HG03196 (cell line): Measurements from ENCODE around the gene INPP5D.
"Not testable (repeated sequence)": the region's sequence is repeated elsewhere in the genome, so short reads cannot be mapped to it uniquely, and the experiment has no call there.

Source experiments
- ATAC-seq: cut with Tn5 transposase; IDR thresholded peaks from one replicate; pipeline ENCODE4 v1.9.1; 2021; ENCODE audit not compliant: unreplicated experiment

Gene INPP5D

GRCh38 chr2:233052517-233052916, 7.6 kb upstream of the INPP5D start:
- ATAC-seq, result not testable (repeated sequence)

- no peak for ATAC-seq
These were observed 6.0 kb upstream of the INPP5D start for GRCh38 chr2:233053928-233054784.

DNA sequence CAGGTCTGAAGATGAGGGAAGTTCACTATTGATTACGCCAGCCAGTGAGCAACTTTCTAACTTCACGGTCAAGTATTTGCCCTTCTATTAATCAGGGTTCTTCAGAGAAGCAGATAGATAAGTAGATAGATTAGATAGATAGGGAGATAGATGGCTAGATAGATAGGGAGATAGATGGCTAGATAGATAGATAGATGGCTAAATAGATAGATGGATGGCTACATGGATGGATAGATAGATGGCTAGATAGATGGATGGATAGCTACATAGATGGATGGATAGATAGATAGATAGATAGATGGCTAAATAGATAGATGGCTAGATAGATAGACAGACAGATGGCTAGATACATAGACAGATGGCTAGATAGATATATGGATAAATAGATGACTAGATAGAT, 4.8 kb upstream of the INPP5D start:
- ATAC-seq, result no peak

- no peak for ATAC-seq
These were observed 3.1 kb upstream of the INPP5D start for GRCh38 chr2:233056961-233057605.

- ATAC-seq, result no peak
These were observed 1.2 kb upstream of the INPP5D start for GRCh38 chr2:233058717-233059546.

DNA sequence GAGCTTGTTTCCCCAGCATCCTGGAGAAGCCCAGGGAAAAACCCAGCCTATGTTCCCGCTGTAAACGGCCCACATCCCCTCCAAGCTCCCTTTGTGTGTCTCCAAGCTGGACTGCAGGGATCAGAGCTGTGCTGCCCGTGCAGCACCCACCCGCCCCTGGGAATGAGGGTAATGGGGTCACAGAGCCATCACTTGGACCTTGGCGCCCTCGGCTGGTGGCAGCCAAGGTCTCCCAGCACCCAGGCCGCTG, 670 bp upstream of the INPP5D start:
- ATAC-seq, result no peak

GRCh38 chr2:233060501-233060979, 398 bp downstream of the INPP5D start:
- ATAC-seq, result no peak

GRCh38 chr2:233060980-233061590, 943 bp downstream of the INPP5D start:
- peak; percentile 24 for ATAC-seq

GRCh38 chr2:233061591-233062450, 1.7 kb downstream of the INPP5D start:
- ATAC-seq, result peak; percentile 25

DNA sequence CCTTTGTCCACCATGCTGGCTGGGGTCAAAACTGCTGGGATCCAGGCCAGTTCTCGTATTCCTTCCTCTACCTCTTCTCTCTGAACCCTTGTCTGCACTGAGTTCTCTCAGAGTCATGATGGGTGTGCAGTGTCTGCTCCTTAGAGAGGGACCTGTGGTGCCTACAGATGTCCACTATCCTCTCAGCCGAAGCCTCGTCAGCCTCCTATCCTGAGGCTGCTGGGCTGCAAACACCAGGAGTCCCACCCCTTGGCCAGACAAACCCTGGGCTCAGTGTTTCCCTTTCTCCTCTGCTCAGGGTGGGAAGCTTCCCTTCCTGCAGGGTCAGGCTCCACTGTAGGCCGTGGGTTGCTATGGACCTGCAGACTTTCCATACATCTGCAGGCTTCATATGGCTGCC, 2.3 kb downstream of the INPP5D start:
- no peak for ATAC-seq

DNA sequence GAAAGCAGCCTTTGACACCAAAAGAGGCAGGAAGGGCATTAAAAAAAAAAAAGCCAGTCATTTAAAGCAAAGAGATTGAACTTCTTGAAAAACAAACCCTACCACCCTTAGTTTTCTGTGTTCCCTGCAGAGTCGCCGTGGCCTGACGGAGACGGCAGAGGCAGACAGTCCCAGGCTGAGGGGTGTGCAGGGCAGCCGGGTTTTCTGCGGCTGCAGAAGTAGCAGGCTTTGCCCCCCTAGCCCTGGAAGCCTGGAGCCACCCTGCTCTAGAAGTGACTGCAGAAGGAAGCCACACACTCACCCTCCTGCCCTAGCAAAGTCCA, 2.8 kb downstream of the INPP5D start:
- no peak for ATAC-seq

DNA sequence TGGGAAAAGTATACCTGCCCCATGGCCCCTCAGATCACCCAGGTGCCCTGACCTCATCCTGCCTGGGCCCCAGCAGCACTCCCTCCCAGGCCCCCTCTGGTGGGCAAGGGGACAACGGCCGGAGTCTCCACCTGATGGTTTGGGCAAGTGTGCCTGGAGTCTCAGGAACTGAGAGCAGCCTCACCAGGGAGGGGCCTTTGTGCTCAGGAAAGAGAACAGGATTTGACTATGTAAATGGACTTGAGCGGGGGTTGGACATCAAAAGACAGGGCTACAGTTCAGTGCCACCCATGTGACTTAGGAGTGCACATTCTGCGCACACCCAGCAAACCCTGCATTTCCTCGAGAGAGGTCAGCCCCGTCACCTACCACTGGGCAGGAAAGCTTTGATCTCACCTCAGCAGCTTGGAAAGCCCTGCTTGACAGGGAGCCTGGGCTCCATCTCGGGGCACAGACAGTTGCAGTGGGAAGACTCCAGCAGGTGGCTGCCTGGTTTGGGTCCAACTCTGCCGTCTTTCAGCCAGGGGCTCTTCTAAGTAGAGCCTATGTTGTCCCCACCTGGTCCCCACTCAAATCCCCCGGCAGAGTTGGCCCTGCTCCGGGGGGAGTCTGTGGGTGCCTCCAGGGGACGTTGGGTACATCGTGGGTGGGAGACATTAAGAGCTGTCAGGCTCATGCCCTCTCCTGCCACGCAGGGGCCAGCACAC, 3.3 kb downstream of the INPP5D start:
- ATAC-seq, result peak; percentile 36

- ATAC-seq, result no peak
These were observed 3.9 kb downstream of the INPP5D start for GRCh38 chr2:233063976-233064411.

DNA sequence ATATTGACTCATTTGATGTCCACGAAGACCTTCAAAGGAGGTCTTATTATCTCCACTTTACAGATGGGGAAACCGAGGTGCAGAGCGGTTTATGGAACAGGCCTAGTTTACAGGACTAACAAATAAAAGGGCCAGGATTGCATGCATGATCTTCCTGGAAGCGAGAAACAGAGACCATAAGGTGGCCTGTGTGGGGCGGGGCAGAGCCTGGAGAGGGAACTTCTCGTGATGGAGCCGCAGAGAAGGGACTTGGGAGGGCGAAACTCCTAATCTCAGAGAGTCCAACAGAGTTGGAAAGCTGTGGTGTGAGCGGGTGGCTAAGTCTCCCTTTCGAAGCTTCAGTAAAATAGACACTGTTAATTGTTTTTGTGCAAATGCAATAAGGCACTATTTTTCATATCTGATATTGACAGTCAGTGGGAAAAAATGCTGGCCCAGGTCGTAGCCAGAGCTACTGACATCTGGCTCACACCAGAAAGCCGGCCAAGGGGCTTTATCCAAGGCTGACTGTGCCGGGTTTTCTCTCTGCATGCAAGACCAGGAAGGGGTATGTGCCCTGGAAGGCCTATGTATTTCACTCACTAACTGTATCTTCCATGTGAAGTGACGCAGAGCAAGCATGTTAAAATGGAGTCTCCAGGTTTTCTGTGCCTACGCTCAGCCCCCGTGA, 4.5 kb downstream of the INPP5D start:
- ATAC-seq, result no peak

DNA sequence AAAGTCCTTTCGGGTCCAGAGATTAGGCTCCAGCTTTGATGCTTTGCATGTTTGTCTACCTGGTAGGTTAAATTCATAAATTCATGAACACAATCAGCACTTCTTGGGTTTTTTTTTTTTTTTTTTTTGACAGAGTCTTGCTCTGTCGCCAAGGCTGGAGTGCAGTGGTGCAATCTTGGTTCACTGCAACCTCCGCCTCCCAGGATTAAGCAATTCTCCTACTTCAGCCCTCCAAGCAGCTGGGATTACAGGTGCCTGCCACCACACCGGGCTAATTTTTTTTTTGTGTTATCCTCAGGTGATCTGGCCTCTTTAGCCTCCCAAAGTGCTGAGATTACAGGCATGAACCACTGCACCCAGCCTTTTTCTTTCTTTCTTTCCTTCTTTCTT, 5.1 kb downstream of the INPP5D start:
- ATAC-seq, result not testable (repeated sequence)

- ATAC-seq, result no peak
These were observed 5.9 kb downstream of the INPP5D start for GRCh38 chr2:233065954-233066470.

DNA sequence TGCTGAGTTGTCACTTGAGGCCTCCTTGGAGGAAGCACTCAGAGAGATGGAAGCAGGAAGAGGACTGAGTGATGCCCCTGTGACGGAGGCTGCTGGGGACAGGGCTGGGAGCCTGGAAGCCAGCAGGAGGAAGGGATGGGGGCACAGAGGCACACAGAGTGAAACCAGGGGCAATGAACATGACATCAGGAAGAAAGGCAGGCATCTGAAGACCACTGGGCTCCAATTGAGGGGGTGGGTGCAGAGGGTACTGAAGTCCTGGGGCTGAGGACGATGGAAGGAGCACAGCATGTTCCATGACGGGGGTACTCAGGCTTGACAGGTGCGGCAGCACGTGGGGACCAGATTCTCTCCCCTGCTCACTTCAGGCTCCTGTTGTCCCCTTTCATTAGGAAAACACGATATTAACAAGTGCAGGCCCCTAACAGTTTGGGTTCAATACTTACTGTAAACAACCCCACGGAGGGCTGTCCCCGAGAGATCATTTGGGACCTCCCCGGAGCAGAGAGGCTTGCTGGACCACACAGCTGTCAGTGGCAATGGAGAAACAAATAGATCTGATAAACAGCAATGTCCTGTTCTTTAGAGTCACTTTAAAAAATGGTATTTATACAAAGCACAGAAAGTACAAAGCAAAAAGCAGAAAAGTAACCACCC, 8.7 kb downstream of the INPP5D start:
- ATAC-seq, result no peak

GRCh38 chr2:233072838-233073237, 12.7 kb downstream of the INPP5D start:
- ATAC-seq, result no peak

DNA sequence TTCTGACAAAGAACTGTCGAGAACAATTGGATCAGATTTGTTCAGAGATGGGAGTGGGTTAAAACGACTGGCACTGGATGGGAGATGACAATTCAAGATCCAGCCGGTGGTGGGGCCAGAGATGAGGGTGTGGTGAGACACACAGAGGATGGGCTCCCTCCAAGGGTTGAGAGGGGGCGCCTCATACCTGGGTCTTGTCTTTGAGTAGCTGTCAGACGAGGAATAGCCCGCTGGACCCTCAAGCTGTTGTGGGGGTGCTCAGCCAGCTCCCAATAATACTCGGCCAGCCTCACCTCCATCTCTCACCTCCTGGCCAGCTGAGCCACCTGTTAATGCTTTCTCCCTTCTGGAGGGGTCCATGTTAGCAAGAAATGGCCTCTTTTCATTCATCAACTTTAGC, 14.0 kb downstream of the INPP5D start:
- no peak for ATAC-seq
